Hematopoietic multipotent progenitor cell treated with erythropoietin and hydrocortisone succinate and interleukin-3 and kit ligand, for 6 days (in vitro differentiated cells): ENCODE results near the gene NEXMIF.
"Not testable (repeated sequence)": the region's sequence is repeated elsewhere in the genome, so short reads cannot be mapped to it uniquely, and the experiment has no call there.

Experiments
- DNase-seq: peaks from one replicate; pipeline ENCODE4 v3.0.0-alpha.2; 2015

Gene NEXMIF

GRCh38 chrX:74788545-74789086 lies 136.6 kb downstream of the NEXMIF start:
- DNase-seq, result no peak

DNA sequence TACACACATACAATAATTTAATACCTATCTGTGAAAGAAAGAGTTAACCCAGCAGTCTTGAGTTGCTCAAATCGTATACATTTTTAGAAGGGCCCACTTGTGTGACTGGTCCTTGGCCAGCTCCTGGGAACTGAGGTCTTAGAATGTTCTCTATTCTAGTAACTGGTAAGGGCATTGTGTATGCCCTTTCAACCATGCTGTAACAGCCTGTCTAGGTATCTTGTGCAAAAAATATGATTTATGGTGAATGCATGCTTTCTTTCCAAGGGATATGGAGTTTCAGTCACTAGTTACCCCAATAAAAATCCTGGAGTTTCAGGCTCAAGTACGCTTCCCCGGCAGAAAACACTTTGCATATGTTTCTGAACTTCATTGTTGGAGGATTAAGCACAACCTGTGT lies 140.6 kb downstream of the NEXMIF start:
- DNase-seq, result no peak

GRCh38 chrX:74781507-74782034 lies 143.7 kb downstream of the NEXMIF start:
- no peak for DNase-seq

- DNase-seq, result no peak
Observed at GRCh38 chrX:74779175-74779574, 146.1 kb downstream of the NEXMIF start.

DNA sequence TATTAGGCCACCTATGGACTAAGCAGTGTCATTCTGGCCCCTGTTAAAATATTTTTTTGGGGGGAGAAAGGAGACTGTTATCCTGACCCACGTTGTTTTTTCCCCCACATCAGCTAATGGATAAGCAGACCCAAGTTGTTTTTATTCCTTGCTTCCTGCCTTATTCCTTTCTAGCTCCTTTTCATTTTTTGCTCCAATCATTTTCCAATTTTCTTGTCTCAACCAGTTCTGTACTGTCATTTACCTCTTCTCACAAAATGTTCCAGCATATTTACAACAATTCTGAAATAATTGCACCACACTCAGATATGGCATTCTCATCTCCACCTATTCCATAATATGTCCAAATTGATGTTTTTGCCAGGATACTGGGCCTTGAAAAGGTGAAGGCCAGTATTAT lies 150.3 kb downstream of the NEXMIF start:
- DNase-seq, result no peak

DNA sequence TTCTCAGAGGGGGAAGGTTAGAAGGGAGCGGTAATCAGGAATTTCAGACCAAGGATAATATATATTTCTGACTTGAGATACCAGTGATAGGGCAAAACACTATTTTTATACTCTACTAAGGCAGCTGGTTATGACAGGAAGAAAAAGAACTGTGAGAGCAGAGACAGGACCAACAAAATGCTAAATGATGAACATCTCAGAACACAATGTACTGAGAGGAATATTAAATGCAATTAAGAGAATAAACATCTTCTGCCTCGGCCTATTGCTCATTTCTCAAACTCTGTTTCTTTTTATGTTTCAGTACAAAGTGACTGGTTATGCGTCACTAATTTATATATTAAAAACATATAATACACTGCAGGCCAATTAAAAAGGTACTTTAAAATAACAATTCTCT lies 188.8 kb downstream of the NEXMIF start:
- DNase-seq, result no peak

DNA sequence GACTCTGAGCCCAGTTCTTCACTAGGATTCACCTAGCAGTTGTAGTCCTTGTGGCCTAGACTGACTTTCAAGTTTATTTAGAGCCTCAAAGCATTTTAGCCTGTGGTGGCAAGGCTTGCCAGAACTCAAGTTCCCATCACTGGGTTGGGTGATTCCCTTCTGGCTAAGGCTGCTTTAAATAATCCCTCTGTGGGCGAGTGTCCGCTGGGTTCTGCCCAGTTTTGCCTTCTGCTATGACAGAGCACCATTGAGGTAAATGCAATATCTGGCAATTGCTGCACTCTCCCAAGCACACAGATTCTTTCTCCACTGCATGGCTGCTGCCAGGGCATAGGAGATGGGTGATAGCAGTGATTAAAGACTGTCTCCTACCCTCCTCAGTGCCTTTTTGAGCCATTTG lies 220.0 kb downstream of the NEXMIF start:
- DNase-seq, result no peak

DNA sequence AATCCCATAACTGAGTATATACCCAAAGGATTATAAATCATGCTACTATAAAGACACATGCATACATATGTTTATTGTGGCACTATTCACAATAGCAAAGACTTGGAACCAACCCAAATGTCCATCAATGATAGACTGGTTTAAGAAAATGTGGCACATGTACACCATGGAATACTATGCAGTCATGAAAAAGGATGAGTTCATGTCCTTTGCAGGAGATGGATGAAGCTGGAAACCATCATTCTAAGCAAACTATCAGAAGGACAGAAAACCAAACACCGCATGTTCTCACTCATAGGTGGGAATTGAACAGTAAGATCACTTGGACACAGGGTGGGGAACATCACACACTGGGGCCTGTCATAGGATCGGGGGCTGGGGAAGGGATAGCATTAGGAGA lies 223.9 kb downstream of the NEXMIF start:
- DNase-seq, result not testable (repeated sequence)

DNA sequence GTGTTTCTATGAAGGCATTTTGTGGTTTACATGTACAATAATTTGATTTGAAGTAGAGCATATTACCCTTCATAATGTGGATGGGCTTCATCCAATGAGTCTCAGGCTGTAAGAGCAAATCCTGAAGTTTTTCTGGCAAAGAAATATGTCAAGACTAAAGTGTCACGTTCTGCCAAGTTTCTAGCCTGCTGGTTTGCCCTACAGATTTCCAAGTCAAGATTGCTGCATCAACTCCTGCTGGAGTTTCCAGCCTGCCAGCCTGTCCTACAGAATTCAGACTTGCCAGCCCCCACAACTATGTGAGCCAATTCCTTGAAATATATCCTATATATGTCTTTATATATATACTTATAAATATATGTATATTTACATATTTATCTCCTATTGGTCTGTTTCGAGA lies 240.8 kb downstream of the NEXMIF start:
- no peak for DNase-seq
